SK-N-DZ (cell line): Measurements from ENCODE around the gene DHX8.
A peak's percentile ranks its signal among the peaks of the same experiment; 100 is the strongest.

Experiments
- DNase-seq: peaks from one replicate; pipeline ENCODE4 v3.0.0-alpha.2; 2015; ENCODE audit warnings: low spot score

DHX8 gene

DNA sequence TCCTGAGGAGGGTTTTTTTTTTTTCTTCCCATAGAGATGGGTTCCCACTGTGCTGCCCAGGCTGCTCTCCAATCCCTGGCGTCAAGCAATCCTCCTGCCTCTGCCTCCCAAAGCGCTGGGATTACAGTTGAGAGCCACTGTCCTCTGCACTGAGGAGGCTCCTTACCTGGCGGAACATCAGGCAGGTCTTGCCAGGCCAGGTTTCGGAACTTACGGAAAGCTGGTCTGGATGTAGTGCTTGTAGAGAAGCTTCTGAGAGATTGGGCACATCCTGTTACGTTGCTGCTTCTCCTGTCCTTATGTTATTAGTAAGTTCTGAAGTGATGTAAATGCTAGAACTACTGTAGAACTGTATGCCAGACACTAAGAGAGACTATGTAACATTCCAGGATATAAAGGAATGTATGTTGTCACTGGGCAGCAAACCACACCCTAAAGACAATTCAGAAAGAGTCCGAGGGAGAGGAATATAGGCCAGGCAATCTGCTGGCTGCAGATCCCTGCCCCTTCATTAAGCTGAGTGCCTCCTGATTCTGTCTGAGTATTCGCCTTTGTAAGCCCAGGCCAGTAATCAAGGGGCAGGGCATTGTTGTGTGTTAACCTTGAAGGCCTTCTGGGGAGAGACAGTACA, 41.3 kb downstream of the DHX8 start:
- DNase-seq: no peak

DNA sequence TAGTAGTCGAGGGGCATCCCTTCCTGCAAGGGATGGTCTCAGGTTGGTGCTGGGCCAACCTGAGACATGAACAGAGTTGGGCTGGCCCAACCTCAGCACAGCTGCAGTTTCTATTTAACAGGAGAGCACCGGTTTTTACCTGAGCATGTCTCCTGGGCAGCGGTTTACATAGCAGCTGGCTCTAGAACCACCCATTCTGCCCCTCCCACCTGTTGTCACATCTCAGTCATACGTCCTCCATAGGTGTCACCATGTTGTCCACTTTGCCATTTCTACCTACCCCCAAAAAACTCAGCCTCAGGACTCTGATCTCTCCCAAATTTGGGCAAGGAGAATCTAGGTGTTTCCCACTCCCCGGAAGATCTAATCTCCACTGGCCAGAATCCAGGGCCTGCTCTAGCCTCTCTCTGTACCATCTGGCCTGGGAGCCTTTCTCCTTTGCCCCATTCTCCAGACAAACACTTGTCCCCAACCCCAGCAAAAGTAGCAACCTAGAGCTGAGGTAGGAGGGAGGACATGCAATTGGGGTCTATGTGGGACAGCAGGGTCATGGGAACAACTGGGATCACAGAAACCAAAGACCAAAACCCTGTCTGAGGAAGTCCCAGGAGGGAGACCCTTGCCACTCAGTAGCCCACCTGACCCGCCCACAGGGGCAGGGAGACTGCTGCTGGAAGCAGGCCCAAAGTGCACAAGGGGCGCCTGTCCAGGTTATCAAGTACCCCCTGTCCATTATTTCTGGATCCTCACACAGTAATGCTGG, 43.3 kb downstream of the DHX8 start:
- no peak for DNase-seq

GRCh38 chr17:43528319-43528987, 44.7 kb downstream of the DHX8 start:
- DNase-seq: no peak

GRCh38 chr17:43528988-43529814, 45.4 kb downstream of the DHX8 start:
- DNase-seq: no peak

DNA sequence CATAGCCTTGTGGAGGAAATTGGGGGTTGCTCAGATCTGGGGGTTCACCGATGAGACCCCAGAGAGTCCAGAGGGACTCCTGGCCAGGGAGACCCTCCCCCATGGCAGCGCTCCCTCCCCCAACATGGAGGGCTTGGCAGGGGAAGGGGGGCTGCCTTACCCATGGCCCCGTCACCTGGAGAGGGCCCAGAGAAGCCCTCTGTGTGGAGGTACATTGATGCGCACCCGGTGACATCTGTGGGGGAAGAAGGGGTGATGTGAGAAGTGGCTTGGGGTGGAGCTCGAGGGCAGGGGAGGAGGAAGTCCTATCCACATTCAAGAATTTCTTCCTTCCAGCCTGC, 46.1 kb downstream of the DHX8 start:
- DNase-seq: no peak

DNA sequence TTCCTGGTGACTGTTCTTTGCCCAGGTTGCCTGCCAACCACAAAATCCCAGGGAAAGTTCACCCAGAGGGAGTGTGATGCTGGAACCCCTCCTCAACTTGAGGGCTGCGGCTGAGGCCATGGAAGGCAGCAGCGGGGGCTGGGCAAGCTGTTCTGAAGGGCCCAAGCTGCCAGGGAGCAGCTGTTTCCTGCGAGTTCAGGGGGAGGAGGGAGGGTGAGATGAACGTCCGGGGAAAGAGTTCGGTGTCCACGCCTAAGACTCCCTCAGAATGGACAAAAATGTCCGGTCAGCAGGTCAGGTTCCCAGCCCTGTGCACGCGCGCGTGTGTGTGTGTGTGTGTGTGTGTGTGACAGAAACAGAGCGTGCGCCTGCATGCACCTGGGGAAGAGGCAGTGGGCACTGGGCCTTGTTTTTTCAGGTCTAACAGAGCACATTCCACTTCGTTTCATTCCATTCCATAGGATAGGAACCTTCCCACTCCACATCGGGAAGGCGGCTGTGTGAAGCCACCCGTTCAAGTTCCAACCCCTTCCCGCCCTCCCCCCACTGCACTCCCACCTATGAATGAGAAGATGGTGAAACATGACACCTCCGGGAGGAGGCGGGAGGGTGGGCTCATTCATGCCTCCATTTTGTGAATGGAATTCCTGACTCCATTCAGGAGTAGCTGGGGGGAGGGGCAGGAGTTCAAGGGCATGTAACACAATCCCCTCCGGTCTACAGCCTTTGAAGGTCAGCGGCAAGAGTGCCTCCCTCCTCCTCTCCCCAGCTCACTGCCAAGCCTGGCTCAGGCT, 46.7 kb downstream of the DHX8 start:
- DNase-seq: peak; percentile 88

GRCh38 chr17:43531082-43531378, 47.3 kb downstream of the DHX8 start:
- DNase-seq: no peak

DNA sequence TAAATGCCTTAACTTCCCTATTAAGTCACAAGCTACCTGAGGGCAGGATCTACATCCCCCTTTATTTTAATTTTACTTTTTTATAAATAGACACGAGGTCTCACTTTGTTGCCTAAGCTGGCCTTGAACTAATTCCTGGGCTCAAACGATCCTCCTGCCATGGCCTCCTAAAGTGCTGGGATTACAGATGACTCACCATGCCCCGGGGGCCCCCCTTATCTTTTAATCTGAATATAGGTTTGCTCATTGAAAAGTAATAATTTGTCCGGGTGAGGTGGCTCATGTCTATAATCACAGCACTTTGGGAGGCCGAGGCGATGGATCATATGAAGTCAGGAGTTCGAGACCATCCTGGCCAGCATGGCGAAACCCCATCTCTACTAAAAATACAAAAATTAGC, 48.2 kb downstream of the DHX8 start:
- DNase-seq: no peak

DNA sequence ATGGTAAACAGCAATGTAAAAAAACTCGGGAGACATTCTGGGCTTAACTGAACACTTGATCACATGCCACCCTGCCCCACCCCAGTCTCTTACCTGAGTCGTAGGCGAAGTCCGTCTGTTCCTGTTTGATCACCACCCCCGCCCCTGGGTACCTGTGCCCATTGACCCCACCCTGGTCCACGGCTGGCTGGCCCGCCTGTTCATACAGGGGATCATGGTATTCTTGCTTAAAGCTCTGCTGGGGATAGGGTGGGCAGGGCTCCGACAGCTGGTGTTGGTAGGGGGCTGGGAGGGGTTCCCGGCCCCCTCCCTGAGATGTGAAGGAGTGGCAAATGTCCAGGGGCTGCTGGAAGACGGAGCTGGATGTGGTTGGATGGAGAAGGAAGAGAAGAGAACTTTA, 48.8 kb downstream of the DHX8 start:
- DNase-seq: no peak

- DNase-seq: no peak
Measured at GRCh38 chr17:43533699-43534098, 49.9 kb downstream of the DHX8 start.

GRCh38 chr17:43534909-43535308, 51.1 kb downstream of the DHX8 start:
- DNase-seq: no peak

DNA sequence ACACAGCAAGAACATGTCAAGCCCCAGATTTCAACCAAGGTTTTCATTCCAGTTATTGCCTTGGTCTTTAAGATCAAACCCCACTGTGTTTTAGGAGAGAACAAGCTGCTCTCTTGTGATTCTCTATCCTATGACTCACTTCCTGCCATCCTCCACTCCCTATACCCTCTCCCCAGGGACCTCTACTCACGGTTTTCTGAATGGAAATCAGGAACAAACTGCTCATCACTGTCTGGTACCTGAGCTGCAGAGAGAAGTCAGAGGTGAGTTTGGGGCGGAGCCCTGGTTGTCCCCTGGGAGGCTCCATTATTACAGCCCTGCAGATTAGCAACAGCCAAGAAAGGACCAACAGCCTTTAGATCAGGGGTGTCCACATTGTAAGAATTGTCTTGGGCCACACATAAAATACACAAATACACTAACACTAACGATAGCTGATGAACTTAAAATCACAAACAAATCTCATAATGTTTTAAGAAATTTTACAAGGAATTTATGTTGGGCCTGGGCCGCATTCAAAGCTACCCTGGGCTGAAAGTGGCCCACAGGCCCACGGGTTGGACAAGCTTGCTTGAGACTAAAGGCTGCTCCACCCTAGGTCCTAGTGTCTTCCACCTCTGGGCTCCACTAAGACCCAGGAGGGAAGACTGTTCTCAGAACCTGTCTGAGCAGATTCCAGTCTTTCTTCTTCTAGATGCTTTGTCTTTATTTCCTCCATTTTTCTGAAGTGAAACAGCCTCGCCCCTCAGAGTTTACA, 52.6 kb downstream of the DHX8 start:
- DNase-seq: no peak

DNA sequence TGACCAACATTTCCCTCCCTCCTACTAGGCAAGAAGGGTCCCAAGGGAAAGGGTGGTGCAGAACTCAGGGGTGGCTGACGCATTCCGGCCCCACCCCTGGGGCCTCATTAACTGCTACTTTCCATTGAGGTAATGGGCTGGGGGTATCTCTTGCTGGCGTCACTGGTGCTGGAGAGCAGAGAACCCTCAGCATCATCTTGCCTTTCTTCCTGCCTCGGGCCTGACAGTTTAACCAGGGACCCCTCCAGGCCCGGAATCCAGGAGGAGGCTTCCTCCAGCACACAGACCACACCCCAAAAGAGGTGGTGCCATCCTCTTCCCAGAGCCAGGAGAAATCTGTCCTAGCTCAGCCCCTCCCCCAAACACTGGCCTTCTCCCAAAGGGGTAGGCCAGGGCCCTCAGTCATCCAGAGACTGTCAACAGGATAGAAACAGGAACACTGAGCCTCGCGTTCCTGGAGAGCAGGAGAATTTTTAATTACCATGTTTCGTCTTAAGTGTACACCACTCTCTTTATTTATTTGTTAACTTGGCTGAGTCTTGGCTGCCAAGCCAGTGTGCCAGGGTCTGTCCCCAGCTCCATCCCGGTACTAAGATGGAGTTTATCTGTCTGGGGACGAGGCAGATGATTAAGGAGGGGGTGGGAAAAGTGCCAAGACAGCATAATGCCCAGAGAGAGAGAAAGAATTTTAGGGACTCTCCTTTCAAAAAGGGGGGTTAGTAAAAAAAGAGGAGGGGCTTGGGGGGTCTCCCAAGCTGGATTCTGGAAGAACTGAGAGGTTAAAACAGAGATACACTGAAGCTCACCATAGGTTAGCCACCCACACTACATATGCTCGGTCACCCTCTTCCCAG, 57.3 kb downstream of the DHX8 start:
- DNase-seq: no peak

- DNase-seq: no peak
Measured at GRCh38 chr17:43542859-43543258, 59.1 kb downstream of the DHX8 start.

- no peak for DNase-seq
Measured at GRCh38 chr17:43543300-43543699, 59.5 kb downstream of the DHX8 start.

DNA sequence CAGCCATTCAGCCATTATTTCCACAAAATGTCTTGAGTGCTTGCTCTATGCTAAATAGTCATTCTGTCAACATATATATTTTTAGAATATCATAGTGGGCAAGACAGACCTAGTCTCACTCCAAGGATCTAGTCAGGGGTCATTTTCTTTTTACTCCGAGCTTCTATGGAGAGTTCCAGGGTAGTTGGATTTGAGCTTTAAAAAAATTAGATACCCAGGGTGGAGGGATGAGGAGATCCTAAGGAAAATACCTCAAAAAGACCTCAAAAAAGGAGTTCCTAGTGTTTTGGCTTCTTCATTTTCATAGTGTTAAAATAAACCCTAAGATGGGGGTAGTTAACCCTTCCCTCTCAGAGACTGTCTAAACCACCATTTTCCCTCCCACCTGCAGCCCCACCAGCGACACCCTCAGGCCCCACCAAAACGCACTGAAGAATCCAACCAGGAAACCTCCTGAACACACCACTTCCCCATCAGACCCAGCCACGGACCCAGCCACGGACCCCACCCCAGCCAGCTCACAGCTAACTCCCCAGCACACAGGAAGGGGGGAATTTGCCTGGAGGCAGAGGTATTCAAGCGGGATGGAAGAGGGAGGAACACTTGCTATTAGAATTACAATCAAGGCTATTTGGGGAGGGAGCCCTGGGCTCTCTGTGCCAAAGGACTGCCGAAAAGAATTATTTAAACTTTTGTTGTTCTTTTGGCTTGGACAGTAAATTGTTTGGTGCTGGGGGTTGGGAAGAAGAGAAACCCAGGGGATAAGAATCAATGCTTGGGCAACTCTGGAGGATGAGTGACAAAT, 60.2 kb downstream of the DHX8 start:
- no peak for DNase-seq

GRCh38 chr17:43545383-43545632, 61.5 kb downstream of the DHX8 start:
- DNase-seq: no peak

GRCh38 chr17:43546319-43547188, 62.8 kb downstream of the DHX8 start, which contains the start of gene ETV4:
TSS of gene ETV4 (minus strand) at chr17:43546340. CDS start at chr17:43545617, 723 bp downstream.
- peak; percentile 73 for DNase-seq
